Transverse colon (tissue), 4 donors: ENCODE results near the gene SNRPB. TPM values are rescaled to one million over a fixed set of nuclear protein-coding genes. Genes with fewer than 3 reads are reported as not detected.

Experiments used
- DNase-seq: peaks from one replicate; pipeline ENCODE4 v3.0.0-alpha.2; 2019
- H3K27ac ChIP-seq, 4 donors: fragments of 200-600 bp; sonication (generic); 2 replicates each; pipeline ENCODE4 v1.5.1; 2016 to 2018; ENCODE audit warnings: inconsistent platforms in 4 of 4
- H3K27me3 ChIP-seq: fragments of 200-600 bp; sonication (generic); 2 replicates; pipeline ENCODE4 v1.5.1; 2017; ENCODE audit warnings: inconsistent platforms
- H3K36me3 ChIP-seq, 4 donors: fragments of 200-600 bp; sonication (generic); 2 replicates each; pipeline ENCODE4 v1.5.1; 2017 to 2019; ENCODE audit warnings: inconsistent platforms in 4 of 4
- H3K4me1 ChIP-seq, 4 donors: fragments of 200-600 bp; sonication (generic); 2 replicates each; pipeline ENCODE4 v1.5.1; 2017 to 2020; ENCODE audit warnings: inconsistent platforms in 4 of 4
- H3K4me3 ChIP-seq, 4 donors: fragments of 200-600 bp; sonication (generic); 1 replicate in 1 of 4; 2 replicates in 3 of 4; pipeline versions ENCODE4 v1.5.1 to v1.6.1; 2017 to 2019; ENCODE audit warnings: inconsistent platforms in 4 of 4
- H3K9me3 ChIP-seq, 2 donors: fragments of 200-600 bp; sonication (generic); 2 replicates each; pipeline ENCODE4 v1.5.1; 2017 to 2019; ENCODE audit warnings: inconsistent platforms in 2 of 2
- EP300 ChIP-seq: sonication (generic); formaldehyde crosslinking; IDR thresholded peaks from one replicate; pipeline ENCODE4 v1.6.1; 2017; ENCODE audit warnings: antibody characterized with exemption, low read depth
- POLR2A ChIP-seq: fragments of 450-650 bp; IDR thresholded peaks from one replicate; pipeline ENCODE4 v1.6.1; 2016; ENCODE audit warnings: antibody characterized with exemption, mild to moderate bottlenecking, moderate library complexity
- POLR2AphosphoS5 ChIP-seq, 3 donors: sonication (generic); formaldehyde crosslinking; IDR thresholded peaks; one replicate each; pipeline ENCODE4 v1.6.1; 2016; ENCODE audit warnings: antibody characterized with exemption in 3 of 3
- WGBS, 2 donors: methylation state at CpG; one replicate each; pipeline ENCODE4 v1.1.5; 2018; ENCODE audit warnings: low coverage in 1 of 2; 5-methylcytosine and 5-hydroxymethylcytosine counted together
- in situ Hi-C, 4 donors: fragments of 200-750 bp; cut with MboI; loops; one replicate each; pipeline versions ENCODE4 v1.15.0 to v1.15.1; 2017; ENCODE audit warnings: low sequenced_read_pairs in 3 of 4, low pct_ligation_motif_present in 1 of 4, low pct_unique_long_range_greater_than_20kb in 1 of 4
- intact Hi-C: fragments of 100-400 bp; cut with DNase I; formaldehyde crosslinking; loops from one replicate; pipeline ENCODE4 v1.15.1; 2023; ENCODE audit warnings: low total_unique reads
- total RNA-seq, 4 donors: library from RNA; depleted of rRNA; stranded (reverse); fragments of >200 nt; gene quantifications; one replicate each; pipeline ENCODE4 v1.1.0, GENCODE V29; 2016
- TF ChIP-seq, protein P1 (sequence below), 5 experiments: fragments of 200-600 bp in 3 of 5; fragments of 450-650 bp in 2 of 5; sonication (generic) in 3 of 5; IDR thresholded peaks; 1 replicate in 2 of 5; 2 replicates in 3 of 5; pipeline ENCODE4 v1.5.1; 2016 to 2017; ENCODE audit warnings: antibody characterized with exemption in 5 of 5, inconsistent platforms in 3 of 5, mild to moderate bottlenecking in 2 of 5, moderate library complexity in 1 of 5

The SNRPB gene
- total RNA-seq, 4 donors from 2014 or later: 50.9 to 144 (median 125) TPM

DNA sequence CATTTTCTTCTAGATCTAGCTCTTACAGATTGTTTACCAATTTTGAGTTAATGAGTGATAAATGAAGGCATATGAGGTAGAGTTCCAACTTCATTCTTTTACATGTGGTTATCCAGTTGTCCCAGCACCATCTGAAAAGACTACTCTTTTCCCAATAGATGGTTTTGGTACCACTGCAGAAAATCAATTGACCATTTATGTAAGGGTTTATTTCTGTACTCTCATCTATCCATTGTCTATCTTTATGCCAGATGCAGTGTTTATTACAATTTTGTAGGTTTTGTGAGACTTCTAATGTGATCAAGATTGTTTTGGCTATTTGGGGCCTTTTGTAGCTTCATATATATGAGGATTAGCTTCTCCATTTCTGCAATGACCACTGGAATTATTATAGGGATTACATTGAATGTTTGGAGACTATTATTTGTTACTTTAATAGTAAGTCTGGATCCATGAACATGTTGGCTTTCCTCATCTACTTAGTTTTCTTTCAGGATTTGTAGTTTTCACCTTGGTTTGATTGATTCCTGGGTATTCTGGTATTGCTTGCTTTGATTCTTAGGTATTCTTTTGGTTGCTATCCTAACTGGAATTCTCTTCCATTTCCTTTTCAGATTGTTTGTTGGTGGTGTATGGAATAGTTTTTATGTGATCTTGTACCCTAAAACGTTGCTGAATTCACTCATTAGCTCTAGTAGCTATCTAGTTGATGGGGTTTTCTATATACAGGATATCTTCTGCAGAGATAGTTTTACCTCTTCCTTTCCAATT lies 10.4 kb downstream of the SNRPB start:
- intact Hi-C loops: loop anchor here (10.0 kb wide), 1 partner anchor 255 kb away; no protein-coding TSS in a partner anchor
- no peak for DNase-seq
- no peak for TF ChIP-seq EP300
- TF ChIP-seq POLR2A: no peak
- no peak for TF ChIP-seq POLR2AphosphoS5 (IDR thresholded peaks at IDR 0.05)
- TF ChIP-seq, protein P1, sequence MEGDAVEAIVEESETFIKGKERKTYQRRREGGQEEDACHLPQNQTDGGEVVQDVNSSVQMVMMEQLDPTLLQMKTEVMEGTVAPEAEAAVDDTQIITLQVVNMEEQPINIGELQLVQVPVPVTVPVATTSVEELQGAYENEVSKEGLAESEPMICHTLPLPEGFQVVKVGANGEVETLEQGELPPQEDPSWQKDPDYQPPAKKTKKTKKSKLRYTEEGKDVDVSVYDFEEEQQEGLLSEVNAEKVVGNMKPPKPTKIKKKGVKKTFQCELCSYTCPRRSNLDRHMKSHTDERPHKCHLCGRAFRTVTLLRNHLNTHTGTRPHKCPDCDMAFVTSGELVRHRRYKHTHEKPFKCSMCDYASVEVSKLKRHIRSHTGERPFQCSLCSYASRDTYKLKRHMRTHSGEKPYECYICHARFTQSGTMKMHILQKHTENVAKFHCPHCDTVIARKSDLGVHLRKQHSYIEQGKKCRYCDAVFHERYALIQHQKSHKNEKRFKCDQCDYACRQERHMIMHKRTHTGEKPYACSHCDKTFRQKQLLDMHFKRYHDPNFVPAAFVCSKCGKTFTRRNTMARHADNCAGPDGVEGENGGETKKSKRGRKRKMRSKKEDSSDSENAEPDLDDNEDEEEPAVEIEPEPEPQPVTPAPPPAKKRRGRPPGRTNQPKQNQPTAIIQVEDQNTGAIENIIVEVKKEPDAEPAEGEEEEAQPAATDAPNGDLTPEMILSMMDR (IDR thresholded peaks at IDR 0.05): no peak
- H3K27ac ChIP-seq: no peak overlapping the region
- no peaks in the 10 kb centered on the region for H3K27me3 ChIP-seq
- H3K4me1 ChIP-seq: no peaks in the 10 kb centered on the region
- H3K36me3 ChIP-seq: peaks cover 1 to 53% (median 32%) of the 10 kb centered on the region in 4 donors
- H3K9me3 ChIP-seq: no peaks in the 10 kb centered on the region
- in situ Hi-C loops: loop anchor here in 3 of 4 donors (10.0 to 25.0 kb wide), 3 partner anchors 185 to 255 kb away; no protein-coding TSS in a partner anchor
- no peak overlapping the region for H3K4me3 ChIP-seq
- 38 to 56% methylated on average over 1 of the region's 1 CpG for WGBS, 2 donors

GRCh38 chr20:2458919-2459499 lies 11.6 kb downstream of the SNRPB start:
- Histone ChIP-seq H3K4me3 (no peak overlapping the region), H3K27me3 (no peaks in the 10 kb centered on the region), H3K4me1 (peaks cover 0 to 4% (median 0%) of the 10 kb centered on the region in 4 donors), H3K9me3 (no peaks in the 10 kb centered on the region), H3K36me3 (peaks cover 1 to 42% (median 24%) of the 10 kb centered on the region in 4 donors), H3K27ac (no peak overlapping the region)
- WGBS, 2 donors: 72 to 94% methylated on average over 2 to 3 of the region's 3 CpGs
- DNase-seq: no peak
- intact Hi-C loops: loop anchor here (10.0 kb wide), 1 partner anchor 254 kb away; no protein-coding TSS in a partner anchor
- in situ Hi-C loops: loop anchor here in 2 of 4 donors (10.0 to 25.0 kb wide), 2 partner anchors 247 to 254 kb away; no protein-coding TSS in a partner anchor
- TF ChIP-seq POLR2AphosphoS5 (IDR thresholded peaks at IDR 0.05) (no peak), POLR2A (no peak), EP300 (no peak)
- TF ChIP-seq, protein P1 (IDR thresholded peaks at IDR 0.05): no peak

- H3K36me3 ChIP-seq: peaks cover under 1 to 11% (median 6%) of the 10 kb centered on the region in 4 donors
- intact Hi-C loops: loop anchor here (10.0 kb wide), 1 partner anchor 251 kb away; no protein-coding TSS in a partner anchor
These were observed 14.7 kb downstream of the SNRPB start for GRCh38 chr20:2455771-2456497.

More at GRCh38 chr20:2455771-2456497, 14.7 kb downstream of the SNRPB start:
- Histone ChIP-seq H3K9me3 (no peaks in the 10 kb centered on the region), H3K4me1 (peaks cover 0 to 4% (median 0%) of the 10 kb centered on the region in 4 donors), H3K4me3 (no peak overlapping the region), H3K27ac (no peak overlapping the region), H3K27me3 (no peaks in the 10 kb centered on the region)
- TF ChIP-seq POLR2AphosphoS5 (IDR thresholded peaks at IDR 0.05): no peak
- no peak for TF ChIP-seq POLR2A
- TF ChIP-seq, protein P1 (IDR thresholded peaks at IDR 0.05): no peak
- no peak for TF ChIP-seq EP300
- in situ Hi-C loops: loop anchor here in 2 of 4 donors (10.0 to 25.0 kb wide), 2 partner anchors 244 to 251 kb away; no protein-coding TSS in a partner anchor
- no peak for DNase-seq
- 71 to 80% methylated on average over 2 of the region's 2 CpGs for WGBS, 2 donors
